Keratinocyte (primary cell): Measurements from ENCODE around the gene CACNA1S. TPM values are rescaled to one million over a fixed set of nuclear protein-coding genes. Genes with fewer than 3 reads are reported as not detected.

Source experiments
- DNase-seq: peaks from one replicate; pipeline ENCODE4 v3.0.0-alpha.2; 2011; ENCODE audit warnings: low read depth, missing footprints, low spot score
- FAIRE-seq: peaks from 2 replicates; lab custom pipeline; 2011; peaks lifted over from hg19 to GRCh38; lab: Jason Lieb, UNC
- H2AFZ ChIP-seq: 2 replicates; pipeline ENCODE4 v1.6.0; 2012; ENCODE audit warnings: low read length, control low read depth, inconsistent platforms; ENCODE audit not compliant: control insufficient read depth
- H3K27ac ChIP-seq: 2 replicates; pipeline ENCODE4 v1.5.1; 2011; ENCODE audit warnings: low read length; ENCODE audit not compliant: control insufficient read depth, insufficient read depth
- H3K27me3 ChIP-seq: 3 replicates; pipeline ENCODE4 v1.6.0; 2011; ENCODE audit warnings: low read length; ENCODE audit not compliant: control insufficient read depth, insufficient read depth; ENCODE audit errors: extremely low read depth
- H3K36me3 ChIP-seq, 2 experiments: 2 replicates in 1 of 2; 3 replicates in 1 of 2; pipeline ENCODE4 v1.5.1; 2011; ENCODE audit warnings: low read length in 2 of 2, mild to moderate bottlenecking in 1 of 2; ENCODE audit not compliant: control insufficient read depth in 2 of 2, insufficient read depth in 2 of 2; ENCODE audit errors: extremely low read depth in 1 of 2
- H3K4me1 ChIP-seq: 3 replicates; pipeline ENCODE4 v1.5.1; 2011; ENCODE audit warnings: low read length; ENCODE audit not compliant: control insufficient read depth, insufficient read depth; ENCODE audit errors: extremely low read depth
- H3K4me2 ChIP-seq: 3 replicates; pipeline ENCODE4 v1.6.0; 2011; ENCODE audit warnings: low read depth, low read length; ENCODE audit not compliant: control insufficient read depth, insufficient read depth; ENCODE audit errors: extremely low read depth
- H3K4me3 ChIP-seq, 3 experiments: fragments of 200-600 bp in 1 of 3; sonication (generic) in 1 of 3; 2 replicates in 2 of 3; 3 replicates in 1 of 3; pipeline ENCODE4 v1.5.1; 2011 to 2016; ENCODE audit warnings: low read length in 3 of 3, mild to moderate bottlenecking in 3 of 3, control low read depth in 2 of 3, inconsistent platforms in 1 of 3, low read depth in 1 of 3, mixed read lengths in 1 of 3, mixed run types in 1 of 3, moderate library complexity in 1 of 3; ENCODE audit not compliant: control insufficient read depth in 2 of 3, insufficient read depth in 2 of 3; ENCODE audit errors: extremely low read depth in 1 of 3
- H3K79me2 ChIP-seq: 2 replicates; pipeline ENCODE4 v1.6.0; 2012; ENCODE audit warnings: low read length; ENCODE audit not compliant: control insufficient read depth, insufficient read depth
- H3K9ac ChIP-seq: 3 replicates; pipeline ENCODE4 v1.6.0; 2011; ENCODE audit warnings: low read length; ENCODE audit not compliant: control insufficient read depth, insufficient read depth; ENCODE audit errors: extremely low read depth
- H3K9me1 ChIP-seq: 3 replicates; pipeline ENCODE4 v1.6.0; 2011; ENCODE audit warnings: low read length; ENCODE audit not compliant: control insufficient read depth, insufficient read depth; ENCODE audit errors: extremely low read depth
- H3K9me3 ChIP-seq: 2 replicates; pipeline ENCODE4 v1.5.1; 2012; ENCODE audit warnings: low read depth, low read length; ENCODE audit not compliant: control insufficient read depth
- H4K20me1 ChIP-seq: 3 replicates; pipeline ENCODE4 v1.6.0; 2011; ENCODE audit warnings: low read length; ENCODE audit not compliant: control insufficient read depth, insufficient read depth; ENCODE audit errors: extremely low read depth
- EZH2 ChIP-seq: IDR thresholded peaks from one replicate; pipeline ENCODE4 v1.6.1; 2012; ENCODE audit warnings: inconsistent platforms, mild to moderate bottlenecking, low read length, moderate library complexity
- dilution Hi-C: fragments of 300-500 bp; cut with MboI; formaldehyde crosslinking; loops from one replicate; pipeline ENCODE4 v1.7.0; 2020; ENCODE audit warnings: low sequenced_read_pairs; ENCODE audit not compliant: extremely low pct_ligation_motif_present
- polyA plus RNA-seq, 5 experiments: library from polyadenylated mRNA; depleted of rRNA in 3 of 5; stranded (reverse) in 3 of 5; stranded (forward) in 1 of 5; unstranded in 1 of 5; fragments of >200 nt; gene quantifications; 1 replicate in 1 of 5; 2 replicates in 3 of 5; 3 replicates in 1 of 5; pipeline versions ENCODE4 v1.2.1 to v1.2.3, GENCODE V29; 2011 to 2012; ENCODE audit warnings: missing spikeins in 2 of 5, low read depth in 1 of 5, low replicate concordance in 1 of 5
- TF ChIP-seq, protein P1 (sequence below), 3 experiments: IDR thresholded peaks in 1 of 3; conservative IDR thresholded peaks in 1 of 3; optimal IDR thresholded peaks in 1 of 3; 2 replicates in 2 of 3; 3 replicates in 1 of 3; pipeline versions ENCODE3 to v1.5.1; 2011; ENCODE audit warnings: low read length in 3 of 3, mild to moderate bottlenecking in 3 of 3, moderate library complexity in 2 of 3, control low read depth in 1 of 3, inconsistent platforms in 1 of 3; ENCODE audit not compliant: insufficient read depth in 2 of 3; ENCODE audit errors: extremely low read depth in 1 of 3

Gene CACNA1S
- polyA plus RNA-seq, 1 donor (not counting 4 experiments of a cell fraction or from before 2014, with no cell fraction given), result not detected

DNA sequence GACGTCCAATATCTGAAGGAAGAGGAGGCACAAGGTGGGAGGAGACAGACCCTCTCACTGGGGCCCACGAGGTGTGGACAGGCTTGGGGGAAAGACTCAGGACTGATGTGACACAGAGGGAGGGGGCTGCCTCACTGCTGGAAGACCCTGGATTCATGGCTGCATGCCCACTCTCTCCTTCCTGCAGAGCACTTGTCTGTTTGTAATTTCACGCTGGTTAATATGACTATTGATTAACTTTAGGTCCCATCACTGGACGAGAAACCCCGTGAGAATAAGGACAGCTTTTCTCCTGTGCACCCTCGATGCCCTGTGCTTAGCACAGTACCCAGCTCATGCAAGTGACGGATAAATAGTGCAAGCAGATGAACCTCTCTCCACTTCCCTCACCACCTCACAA, 35.1 kb downstream of the CACNA1S start:
- TF ChIP-seq, protein P1, sequence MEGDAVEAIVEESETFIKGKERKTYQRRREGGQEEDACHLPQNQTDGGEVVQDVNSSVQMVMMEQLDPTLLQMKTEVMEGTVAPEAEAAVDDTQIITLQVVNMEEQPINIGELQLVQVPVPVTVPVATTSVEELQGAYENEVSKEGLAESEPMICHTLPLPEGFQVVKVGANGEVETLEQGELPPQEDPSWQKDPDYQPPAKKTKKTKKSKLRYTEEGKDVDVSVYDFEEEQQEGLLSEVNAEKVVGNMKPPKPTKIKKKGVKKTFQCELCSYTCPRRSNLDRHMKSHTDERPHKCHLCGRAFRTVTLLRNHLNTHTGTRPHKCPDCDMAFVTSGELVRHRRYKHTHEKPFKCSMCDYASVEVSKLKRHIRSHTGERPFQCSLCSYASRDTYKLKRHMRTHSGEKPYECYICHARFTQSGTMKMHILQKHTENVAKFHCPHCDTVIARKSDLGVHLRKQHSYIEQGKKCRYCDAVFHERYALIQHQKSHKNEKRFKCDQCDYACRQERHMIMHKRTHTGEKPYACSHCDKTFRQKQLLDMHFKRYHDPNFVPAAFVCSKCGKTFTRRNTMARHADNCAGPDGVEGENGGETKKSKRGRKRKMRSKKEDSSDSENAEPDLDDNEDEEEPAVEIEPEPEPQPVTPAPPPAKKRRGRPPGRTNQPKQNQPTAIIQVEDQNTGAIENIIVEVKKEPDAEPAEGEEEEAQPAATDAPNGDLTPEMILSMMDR (optimal IDR thresholded peaks at IDR 0.05 in 1 of 3, IDR thresholded peaks at IDR 0.05 in 1 of 3, conservative IDR thresholded peaks at IDR 0.05 in 1 of 3; ENCODE audit: extremely low read depth in 1 of 3, insufficient read depth in 2 of 3, low read length in 3 of 3), result no peak
- TF ChIP-seq EZH2, result no peak
- Histone ChIP-seq H3K4me3 (no peak overlapping the region), H3K4me1 (peaks cover 9% of the 10 kb centered on the region), H3K9ac (no peak overlapping the region), H3K9me3 (no peaks in the 10 kb centered on the region), H3K4me2 (no peak overlapping the region), H3K9me1 (no peaks in the 10 kb centered on the region), H4K20me1 (no peaks in the 10 kb centered on the region), H3K27me3 (peaks cover 6% of the 10 kb centered on the region), H3K36me3 (no peaks in the 10 kb centered on the region), H2AFZ (no peak overlapping the region), H3K79me2 (no peaks in the 10 kb centered on the region), H3K27ac (no peak overlapping the region)
- no peak for DNase-seq
- dilution Hi-C loops, result no loop called here
- no peak for FAIRE-seq

DNA sequence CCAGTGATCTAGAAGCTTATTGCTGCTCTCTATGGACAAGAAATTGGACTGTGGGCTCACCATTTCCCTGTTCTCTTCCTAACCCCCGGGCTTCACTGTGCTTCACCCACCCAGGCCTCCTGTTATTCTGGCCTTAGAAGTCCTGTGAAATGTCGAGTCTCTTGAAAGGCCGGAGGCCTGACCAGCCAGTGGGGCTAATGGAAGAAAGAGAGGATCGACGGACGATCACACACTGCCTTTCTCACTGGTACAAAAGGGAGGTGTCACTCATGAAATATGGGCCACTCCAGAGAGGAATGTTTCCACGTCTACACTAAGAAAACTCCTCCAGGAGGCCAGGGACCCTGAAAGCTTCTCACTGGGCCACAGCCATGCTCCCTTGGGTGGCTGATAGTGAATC, 36.1 kb downstream of the CACNA1S start:
- dilution Hi-C loops, result no loop called here
- DNase-seq, result no peak
- FAIRE-seq, result no peak

More for the DNA sequence above, 36.1 kb downstream of the CACNA1S start:
- no peak overlapping the region for H3K27ac ChIP-seq
- TF ChIP-seq EZH2, result no peak
- TF ChIP-seq, protein P1 (optimal IDR thresholded peaks at IDR 0.05 in 1 of 3, IDR thresholded peaks at IDR 0.05 in 1 of 3, conservative IDR thresholded peaks at IDR 0.05 in 1 of 3; ENCODE audit: extremely low read depth in 1 of 3, insufficient read depth in 2 of 3, low read length in 3 of 3), result no peak
- H3K36me3 ChIP-seq, result no peaks in the 10 kb centered on the region
- H3K9ac ChIP-seq, result no peak overlapping the region
- H3K4me2 ChIP-seq, result no peak overlapping the region
- no peaks in the 10 kb centered on the region for H3K9me1 ChIP-seq
- no peaks in the 10 kb centered on the region for H3K79me2 ChIP-seq
- peaks cover 8% of the 10 kb centered on the region for H3K27me3 ChIP-seq
- H3K9me3 ChIP-seq, result no peaks in the 10 kb centered on the region
- H2AFZ ChIP-seq, result no peak overlapping the region
- no peak overlapping the region for H3K4me3 ChIP-seq
- H3K4me1 ChIP-seq, result peaks cover 9% of the 10 kb centered on the region
- no peaks in the 10 kb centered on the region for H4K20me1 ChIP-seq
